Measurements from ENCODE around the gene CEP192.
"Not testable (repeated sequence)": the region's sequence is repeated elsewhere in the genome, so short reads cannot be mapped to it uniquely, and the experiment has no call there.

The CEP192 gene

DNA sequence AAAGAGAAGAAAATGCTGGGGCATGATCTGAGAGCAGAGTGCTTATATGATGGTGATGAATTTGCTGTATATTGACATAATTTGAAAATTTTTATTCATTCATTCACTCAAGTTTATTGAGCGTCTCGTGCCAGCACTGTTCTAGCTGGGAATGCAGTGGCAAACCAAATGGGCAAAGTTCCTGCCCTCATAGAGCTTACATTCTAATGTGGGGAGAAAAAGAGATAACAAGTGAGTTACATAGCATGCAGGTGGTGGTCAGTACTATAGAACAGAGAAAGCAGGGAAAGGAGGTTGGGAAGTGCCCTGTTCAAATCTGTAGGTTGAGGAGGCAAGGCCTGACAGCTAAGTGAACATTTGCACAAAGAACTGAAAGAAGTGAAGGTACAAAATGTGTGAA lies 4.3 kb downstream of the CEP192 start:
- no peak for DNase-seq

DNA sequence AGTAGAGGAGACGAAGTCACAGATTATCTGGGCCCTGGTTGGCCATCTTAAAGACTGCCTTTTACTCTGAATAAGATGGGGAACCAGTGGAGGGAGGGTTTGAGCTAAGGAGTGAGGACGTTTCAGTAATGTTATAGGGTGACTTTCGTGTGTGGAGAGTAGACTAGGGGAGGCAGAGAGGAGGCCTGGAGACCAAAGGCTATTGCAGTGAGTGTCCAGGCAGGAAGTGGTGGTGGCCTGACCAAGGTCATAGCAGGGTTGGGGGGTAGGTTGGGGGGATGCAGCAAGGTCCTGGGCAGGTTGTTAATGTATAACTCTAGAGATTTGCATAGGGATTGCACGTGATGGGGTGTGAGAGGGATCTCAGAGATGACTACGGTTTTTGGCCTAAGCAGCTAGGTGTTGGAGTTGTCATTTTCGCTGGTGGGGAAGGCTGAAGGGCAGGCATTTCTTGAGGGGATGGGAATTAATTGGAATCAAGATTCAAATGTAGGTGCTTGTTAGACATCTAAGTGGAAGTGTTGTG lies 4.9 kb downstream of the CEP192 start:
- no peak for DNase-seq

DNA sequence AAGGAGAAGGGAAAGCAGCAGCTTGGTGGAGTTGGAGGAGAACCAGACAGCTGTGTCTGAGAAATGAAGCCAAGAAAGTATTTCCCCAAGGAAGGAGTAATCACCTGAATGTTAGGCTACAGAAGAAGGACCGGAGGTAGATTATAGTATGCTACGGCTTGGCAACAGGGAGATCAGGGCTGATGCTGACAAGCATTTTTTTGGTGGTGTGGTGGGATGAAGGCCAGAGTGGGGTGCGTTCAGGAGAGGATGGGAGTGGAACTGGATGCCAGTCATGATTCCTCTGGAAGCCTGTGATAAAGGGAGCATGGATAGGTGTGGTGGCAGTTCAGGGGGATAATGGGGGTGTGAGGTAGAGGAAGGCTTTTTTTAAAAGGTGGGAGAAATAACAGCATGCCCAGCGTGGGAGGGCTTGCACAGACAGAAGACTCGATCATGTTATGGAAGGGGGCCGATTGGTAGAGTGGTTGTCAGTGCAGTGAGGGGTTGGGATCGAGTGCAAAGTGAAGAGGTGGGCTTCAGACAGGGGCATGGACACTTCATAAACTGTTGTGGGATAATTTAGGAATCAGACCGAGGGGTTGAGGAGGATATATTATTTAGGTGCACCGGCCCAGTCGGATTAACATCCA lies 5.6 kb downstream of the CEP192 start:
- no peak for DNase-seq

DNA sequence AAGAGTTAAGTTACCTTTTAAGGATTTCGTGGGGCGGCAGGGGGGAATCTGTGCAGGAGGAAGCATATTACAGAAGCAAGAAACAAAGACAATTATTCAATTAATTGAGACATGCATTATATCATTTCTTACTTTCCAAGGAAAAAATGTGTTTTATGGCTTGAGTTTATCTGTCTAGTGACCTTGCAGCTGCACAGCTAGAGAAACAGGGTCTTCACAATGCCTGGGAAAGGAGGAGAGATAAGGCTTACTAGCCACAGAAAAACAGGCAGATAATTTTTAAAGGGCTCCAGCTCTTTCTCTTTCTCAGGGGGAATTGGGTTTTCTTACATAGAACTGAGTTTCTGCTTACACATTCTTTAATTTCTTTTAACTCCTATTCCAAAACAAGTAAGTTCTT lies 6.2 kb downstream of the CEP192 start:
- DNase-seq, result not testable (repeated sequence)

DNA sequence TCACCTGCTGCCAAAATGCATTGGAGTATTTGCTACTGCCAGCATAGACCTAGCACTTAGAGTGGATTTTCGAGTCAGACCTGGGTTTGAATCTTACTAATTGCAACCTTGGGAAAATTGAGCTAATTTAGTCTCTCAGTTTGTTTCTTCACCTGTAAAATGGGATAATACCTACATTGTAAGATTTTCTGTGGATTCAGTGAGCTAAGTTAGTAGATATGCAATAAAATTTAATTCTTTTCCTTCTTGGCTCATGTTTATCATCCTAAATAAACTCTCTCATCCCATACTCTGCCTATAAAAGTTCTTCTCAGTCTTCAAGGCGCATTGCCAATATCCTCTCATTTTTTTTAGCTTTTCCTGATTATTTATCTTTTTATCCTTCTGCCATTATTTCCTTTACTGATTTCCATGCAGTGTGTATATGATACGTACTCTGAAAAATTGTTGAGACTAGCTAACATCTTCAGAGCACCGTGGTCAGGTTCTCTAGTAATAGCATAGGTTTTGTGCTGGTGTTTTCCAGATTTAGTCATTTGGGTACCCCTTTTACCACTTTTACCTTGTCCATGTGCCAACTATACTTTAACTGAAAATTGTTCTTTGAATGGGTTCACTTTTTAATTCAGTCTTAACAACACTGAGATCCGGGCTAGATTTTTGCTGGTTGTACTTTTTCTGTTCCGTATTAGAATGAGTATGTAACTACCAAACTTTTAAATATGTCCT lies 7.3 kb downstream of the CEP192 start:
- no peak for DNase-seq

DNA sequence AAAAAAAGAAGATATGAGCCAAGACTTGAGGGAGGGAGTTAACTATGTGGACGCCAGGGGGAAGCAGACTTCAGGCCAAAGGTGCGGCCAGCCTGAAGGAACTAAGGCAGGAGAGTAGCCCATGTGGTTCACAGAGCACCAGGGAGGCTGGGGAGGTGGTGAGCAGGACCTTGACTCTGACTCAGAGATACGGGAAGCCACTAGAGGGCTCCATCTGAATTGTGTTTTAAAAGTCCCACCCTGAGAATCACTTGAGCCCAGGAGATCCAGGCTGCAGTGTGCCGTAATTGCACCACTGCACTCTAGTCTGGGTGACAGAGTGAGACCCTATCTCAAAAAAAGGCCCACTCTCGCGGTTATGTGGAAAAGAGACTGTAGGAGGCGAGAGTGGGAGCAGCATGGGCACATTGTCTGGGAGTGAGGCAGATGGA lies 12.3 kb downstream of the CEP192 start:
- no peak for DNase-seq

DNA sequence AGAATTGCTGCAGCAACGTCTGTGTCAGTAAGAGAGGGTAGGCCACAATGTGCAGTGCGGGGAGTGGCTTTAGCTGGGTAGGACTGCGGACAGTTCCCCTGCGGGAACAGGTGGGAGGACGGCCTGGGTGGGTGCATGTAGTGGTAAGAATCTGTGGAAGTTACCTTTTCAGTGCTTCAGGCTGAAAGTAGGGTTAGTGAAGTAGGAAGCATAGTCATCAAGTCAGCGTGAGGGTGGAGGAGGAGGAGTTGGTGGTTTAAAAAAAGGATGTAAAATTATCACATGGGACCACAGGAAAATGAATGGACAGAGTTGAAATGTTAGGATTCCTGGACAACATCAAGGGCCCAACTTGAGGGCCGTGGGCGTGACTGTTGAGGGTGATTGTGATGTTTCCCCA lies 13.2 kb downstream of the CEP192 start:
- no peak for DNase-seq

DNA sequence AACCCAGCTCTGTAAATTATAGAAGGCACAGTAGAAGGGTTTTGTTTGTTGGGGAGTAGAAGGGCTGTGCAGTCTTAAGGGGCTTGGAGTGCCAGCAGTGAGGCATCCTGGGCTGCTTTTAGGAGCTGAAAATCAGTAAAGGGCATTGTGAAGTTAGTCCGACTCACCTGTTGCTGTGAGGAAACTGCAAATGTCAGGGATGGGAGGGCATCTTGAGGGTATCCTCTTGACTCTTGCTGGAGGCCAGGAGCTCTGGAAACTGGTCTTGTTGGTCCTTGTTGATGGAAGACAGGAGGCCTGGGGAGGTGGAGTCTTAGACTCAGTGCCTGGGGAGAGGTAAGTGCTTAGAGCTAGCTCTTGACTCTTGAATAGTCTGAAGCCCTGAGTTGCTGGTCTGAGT lies 14.1 kb downstream of the CEP192 start:
- DNase-seq, result no peak

DNA sequence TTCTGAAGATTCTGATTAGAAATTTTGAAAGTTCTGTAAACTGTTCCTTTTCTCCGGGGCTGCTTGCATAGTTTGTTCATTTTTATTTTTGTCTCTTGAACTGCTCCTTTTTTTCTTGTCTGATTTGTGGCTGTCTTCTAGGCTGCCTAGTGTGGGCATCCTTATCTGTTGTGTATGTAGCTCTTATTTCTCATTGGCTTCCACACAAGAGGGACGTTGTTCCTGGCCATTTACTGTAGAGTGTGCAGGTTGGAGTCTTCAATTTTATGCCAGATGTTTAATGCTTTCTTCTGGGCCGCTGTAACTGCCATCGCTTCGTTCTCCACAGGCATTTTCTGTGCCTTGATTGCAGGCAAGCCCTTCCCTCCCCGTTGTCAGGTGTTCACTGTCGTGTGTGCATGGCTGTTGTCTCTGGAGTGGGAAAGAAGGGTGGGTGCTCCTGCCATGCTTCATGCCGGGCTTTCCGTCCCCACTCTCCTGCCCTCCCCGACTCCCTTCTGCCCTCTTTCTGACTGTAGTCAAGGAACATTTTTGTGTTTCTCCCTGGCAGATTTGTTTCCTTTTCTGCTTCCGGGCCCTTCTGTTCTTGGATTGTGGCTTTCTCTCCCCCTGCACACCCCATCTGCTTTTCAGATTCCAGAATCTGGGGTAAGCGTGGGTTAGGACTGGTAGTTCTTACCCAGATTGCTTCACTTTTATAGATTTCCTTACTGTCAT lies 15.5 kb downstream of the CEP192 start:
- DNase-seq, result no peak

DNA sequence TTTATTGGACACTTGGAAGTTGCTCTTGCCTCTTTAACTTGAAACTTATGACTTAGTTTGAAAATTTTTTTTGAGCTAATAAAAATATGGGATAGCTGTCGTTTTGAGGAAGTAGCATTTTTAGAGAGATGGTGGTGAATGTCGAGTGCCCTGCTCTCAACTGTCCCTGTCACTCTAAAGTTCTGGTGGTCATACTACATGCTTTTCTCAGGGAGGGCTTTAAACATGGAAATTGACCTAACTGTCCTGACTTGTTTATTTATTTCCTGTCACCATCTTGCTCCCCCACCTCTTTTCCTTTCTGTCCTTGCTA lies 16.0 kb downstream of the CEP192 start:
- DNase-seq, result no peak

DNA sequence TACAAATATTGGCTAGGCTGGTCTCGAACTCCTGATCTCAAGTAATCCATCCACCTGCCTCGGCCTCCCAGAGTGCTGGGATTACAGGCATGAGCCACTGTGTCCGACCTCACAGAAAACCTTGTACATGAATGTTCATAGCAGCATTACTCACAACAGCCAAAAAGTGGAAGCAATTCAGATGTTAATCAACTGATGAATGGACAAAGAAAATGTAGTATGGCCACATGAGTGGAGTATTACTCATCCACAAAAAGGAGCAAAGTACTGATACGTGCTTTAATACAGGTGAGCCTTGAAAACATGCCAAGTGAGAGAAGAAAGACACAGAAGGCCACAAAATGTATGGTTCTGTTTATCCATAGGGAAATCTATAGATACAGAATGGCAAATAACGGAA lies 20.6 kb downstream of the CEP192 start:
- no peak for DNase-seq

DNA sequence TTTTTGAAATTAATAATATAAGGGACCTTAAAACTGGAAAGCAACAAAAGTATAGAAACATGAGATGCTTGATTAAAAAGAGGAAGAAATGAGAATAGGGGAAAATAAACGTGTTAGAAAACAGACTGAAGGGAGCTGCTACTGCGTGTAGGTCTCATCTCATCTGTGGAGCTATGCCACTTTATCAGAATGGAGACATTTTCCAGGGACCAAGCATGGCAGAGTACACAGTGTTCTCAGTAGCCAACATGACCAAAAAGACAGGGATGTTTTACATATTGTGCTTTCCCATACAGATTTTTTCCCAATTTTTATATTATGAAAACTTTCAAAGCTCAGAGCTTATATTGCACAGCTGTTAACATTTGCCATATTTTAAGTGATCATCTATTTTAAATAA lies 23.1 kb downstream of the CEP192 start:
- DNase-seq, result no peak

DNA sequence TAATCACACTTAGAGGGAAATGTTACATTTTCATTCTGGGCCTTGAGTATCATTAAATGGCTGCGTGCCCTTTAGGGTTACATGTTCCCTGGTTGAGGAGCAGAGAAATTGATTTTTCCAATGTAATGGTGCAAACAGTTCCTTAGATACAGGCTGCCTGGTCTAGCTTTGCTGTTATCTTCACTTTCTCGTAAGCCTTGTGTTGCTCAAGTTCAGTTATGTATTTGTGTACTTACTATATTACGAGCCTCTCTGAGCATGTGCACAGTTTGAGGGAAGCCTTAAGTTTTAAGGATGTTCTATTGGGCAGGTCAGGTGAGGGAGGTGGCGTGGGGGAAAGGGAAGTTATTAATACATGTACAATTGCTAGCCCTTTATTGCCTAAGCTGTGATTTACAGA lies 23.7 kb downstream of the CEP192 start:
- DNase-seq, result no peak

DNA sequence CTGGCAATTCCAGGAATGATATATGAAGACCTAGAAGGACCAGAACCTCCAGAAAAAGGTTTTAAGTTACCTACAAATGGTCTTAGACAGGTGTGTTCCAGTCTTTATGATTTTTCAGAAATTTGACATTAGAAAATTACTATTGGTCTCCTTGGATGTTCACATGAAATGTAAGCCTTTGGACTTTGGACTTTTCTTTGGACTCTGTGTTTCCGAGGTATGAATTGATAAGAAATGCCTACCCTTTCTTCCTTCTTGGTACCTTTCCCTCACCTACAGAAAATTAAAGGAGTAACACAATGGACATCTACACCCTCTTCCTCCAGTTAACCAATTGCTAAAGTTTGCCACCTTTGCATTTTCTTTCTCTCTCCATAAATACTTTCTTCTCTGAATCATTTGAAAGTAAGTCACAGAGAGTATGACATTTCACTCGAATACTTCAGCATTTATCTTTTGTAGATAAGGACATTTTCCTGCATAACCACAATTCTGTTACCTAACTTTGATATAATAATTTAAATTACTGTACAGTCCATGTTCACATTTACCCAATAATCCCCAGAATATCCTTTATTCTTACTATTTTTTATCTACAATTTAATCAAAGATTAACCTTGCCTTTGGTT lies 26.2 kb downstream of the CEP192 start:
- DNase-seq, result no peak

DNA sequence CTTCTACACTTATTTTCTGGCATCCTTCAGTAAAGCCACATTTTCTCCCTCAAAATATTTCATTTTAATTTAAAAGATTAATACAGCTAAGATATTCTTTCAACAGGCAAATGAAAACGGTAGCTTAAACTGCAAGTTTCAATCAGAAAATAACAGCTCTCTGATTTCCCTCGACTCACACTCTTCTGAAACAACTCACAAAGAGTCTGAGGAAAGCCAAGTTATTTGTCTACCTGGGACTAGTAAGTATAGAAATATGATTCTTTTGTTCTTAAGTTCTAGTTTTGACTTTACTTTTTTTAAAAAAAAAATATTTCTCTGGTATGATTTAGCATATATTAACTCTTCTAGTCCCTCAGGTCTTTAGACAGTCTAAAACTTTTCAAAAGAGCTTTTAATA lies 27.2 kb downstream of the CEP192 start:
- DNase-seq, result no peak

DNA sequence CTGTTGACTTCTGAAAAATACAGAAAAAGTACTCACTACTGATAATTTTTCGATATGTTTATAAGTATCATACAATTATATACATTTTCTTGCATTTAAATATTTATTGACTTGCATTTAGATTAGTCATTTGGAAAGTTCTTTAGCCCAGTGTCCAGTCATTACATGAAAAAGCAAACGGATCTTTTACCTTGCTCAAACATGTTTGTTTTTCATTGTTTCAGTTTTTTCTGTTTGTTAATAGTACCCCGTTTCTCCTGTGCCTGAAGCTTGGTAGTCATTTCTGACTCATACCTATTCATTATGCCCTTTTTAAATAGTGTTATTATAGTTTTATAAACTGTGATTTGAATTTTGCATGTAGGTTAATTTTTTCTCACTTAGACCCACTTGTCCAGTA lies 28.1 kb downstream of the CEP192 start:
- no peak for DNase-seq

DNA sequence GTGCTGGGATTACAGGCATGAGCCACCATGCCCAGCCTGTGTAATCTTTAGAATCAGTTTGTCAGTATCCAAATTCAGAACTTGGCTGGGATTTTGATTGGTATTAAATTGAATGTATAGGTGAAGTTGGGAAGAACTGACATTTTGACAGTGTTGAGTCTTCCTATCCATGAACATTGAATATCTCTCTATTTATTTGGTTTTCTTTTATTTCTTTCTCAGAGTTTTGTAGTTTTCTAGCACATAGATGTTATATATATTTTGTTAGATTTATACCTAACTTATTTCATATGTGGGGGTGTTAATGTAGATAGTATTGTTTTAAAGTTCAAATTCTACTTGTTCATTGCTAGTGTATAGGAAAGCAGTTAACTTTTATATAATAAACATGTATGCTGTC lies 31.5 kb downstream of the CEP192 start:
- no peak for DNase-seq

DNA sequence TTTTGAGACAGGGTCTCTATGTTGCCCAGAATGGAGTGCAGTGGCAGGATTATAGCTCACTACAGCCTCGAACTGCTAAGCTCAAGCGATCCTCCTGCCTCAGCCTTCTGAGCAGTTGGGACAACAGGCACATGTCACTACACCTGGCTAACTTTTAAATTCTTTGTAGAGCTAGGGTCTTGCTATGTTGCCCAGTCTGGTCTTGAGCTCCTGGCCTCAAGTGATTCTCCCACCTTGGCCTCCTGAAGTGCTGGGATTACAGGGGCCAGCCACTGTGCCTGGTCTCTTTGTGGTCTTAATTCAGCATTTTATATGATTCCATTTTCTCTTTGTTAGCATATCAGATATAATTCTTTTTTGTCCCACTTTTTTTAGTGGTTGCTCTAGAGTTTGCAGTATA lies 34.1 kb downstream of the CEP192 start:
- no peak for DNase-seq

DNA sequence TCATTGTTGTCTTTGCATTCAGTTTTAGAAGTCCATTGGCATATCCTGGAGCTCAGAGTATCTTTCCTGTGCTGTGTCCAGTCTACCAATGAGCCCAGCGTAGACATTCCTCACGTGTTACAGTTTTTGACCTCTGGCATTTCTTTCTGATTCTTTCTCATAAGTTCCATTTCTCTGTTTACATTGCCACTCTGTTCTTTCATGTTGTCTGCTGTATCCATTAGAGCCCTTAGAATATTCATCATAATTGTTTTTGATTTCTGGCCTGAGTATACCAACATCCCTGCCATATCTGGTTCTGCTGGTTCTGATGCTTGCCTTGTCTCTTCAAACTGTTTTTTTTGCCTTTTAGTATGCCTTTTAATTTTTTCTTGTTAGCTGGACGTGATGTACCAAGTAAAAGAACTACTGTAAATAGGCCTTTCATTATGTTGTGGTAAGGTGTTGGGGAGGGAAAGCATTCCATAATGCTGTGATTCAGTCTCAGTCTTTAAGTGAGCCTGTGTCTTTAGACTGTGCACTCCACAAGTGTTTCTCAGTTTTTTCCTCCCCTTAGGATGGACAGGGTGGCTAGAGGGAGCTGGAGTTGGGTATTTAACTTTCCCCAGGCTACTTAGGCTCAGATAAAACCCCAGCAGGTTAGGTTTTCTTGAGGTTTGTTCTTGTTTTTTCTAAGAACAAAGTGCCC lies 35.6 kb downstream of the CEP192 start:
- DNase-seq, result no peak

DNA sequence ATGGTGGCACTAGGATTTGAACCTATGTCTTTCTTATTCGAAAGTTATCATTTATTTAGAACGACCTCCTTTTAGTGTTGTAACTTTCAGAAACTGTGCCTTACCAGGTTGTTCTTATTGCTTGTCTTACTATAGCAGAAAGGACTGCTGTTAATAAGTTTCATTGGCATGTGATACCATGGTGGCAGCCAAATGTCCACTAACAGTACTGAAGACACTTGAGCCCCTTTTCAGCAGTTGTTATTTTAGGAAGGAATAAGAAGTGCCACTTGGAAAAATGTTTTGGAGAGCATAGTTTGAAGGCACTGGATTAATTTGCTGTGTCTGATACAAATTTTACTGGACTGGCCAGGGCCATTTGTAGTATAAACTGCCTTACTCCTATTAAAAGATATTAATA lies 37.7 kb downstream of the CEP192 start:
- DNase-seq, result no peak

DNA sequence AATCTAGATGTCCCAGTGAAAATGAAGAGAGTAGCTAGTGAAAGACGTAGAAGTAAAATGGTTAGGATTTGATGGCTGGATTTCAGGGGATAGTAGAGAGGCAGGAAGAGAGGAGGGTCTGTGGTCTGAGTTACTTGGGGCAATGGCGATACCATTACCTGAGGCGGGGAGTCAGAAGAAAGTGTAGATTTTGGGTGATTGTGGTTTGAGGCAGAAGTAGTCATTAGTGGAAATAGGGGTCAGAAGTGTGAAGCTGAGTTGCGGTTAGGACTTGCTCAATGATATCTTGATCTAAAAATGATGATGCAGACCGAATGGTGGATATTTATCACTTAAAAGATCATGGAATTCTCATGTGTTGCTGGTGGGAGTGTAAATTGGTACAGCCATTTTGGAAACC lies 41.0 kb downstream of the CEP192 start:
- DNase-seq, result no peak

DNA sequence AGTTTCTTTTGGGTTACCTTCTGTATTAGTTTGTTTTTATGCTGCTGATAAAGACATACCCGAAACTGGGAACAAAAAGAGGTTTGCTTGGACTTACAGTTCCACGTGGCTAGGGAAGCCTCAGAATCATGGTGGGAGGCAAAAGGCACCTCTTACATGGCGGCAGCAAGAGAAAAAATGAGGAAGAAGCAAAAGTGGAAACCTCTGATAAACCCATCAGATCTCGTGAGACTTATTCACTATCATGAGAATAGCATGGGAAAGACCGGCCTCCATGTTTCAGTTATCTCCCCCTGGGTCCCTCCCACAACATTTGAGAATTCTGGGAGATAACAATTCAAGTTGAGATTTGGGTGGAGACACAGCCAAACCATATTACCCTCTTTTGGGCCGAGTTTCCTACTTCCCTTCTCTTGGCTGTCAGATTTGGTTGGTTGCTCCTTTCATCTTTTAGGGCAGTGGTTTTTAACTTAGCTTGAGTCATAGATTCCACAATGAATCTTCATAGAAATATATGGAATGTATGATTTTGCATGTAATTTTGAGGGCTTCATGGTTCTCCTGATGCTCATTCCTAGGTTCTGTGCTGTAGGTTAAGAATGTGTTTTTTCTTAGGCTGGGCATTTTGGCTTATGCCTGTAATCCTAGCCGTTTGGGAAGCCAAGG lies 44.2 kb downstream of the CEP192 start:
- no peak for DNase-seq
